ENCODE measurements around the gene PROS1.

Gene PROS1

GRCh38 chr3:94011233-94011711, 37.6 kb upstream of the PROS1 start:
- TF ChIP-seq TAF1 (IDR thresholded peaks at IDR 0.05; ENCODE audit: borderline replicate concordance, insufficient read depth, low read length) (no peak), SIN3A (IDR thresholded peaks at IDR 0.05; ENCODE audit: borderline replicate concordance, insufficient read depth, low read length) (no peak), FOXP2 (optimal IDR thresholded peaks at IDR 0.05; ENCODE audit: borderline replicate concordance, extremely low read depth, extremely low read length, insufficient read depth) (no peak)

- TF ChIP-seq FOXP2 (optimal IDR thresholded peaks at IDR 0.05; ENCODE audit: borderline replicate concordance, extremely low read depth, extremely low read length, insufficient read depth) (no peak), TAF1 (IDR thresholded peaks at IDR 0.05; ENCODE audit: borderline replicate concordance, insufficient read depth, low read length) (no peak)
Measured at GRCh38 chr3:94009608-94010007, 35.9 kb upstream of the PROS1 start.

- TF ChIP-seq POLR2AphosphoS5 (IDR thresholded peaks at IDR 0.05; ENCODE audit: low read depth, low read length) (no peak), SIN3A (IDR thresholded peaks at IDR 0.05; ENCODE audit: borderline replicate concordance, insufficient read depth, low read length) (no peak), FOXP2 (optimal IDR thresholded peaks at IDR 0.05; ENCODE audit: borderline replicate concordance, extremely low read depth, extremely low read length, insufficient read depth) (no peak), TAF1 (IDR thresholded peaks at IDR 0.05; ENCODE audit: borderline replicate concordance, insufficient read depth, low read length) (no peak), REST (IDR thresholded peaks at IDR 0.05; ENCODE audit: insufficient read depth in 1 of 2, low read depth in 2 of 2, low read length in 2 of 2) (no peak)
Measured at GRCh38 chr3:94008253-94008652, 34.6 kb upstream of the PROS1 start.

GRCh38 chr3:94004301-94004910, 30.7 kb upstream of the PROS1 start:
- TF ChIP-seq TAF1 (IDR thresholded peaks at IDR 0.05; ENCODE audit: borderline replicate concordance, insufficient read depth, low read length) (no peak), SIN3A (IDR thresholded peaks at IDR 0.05; ENCODE audit: borderline replicate concordance, insufficient read depth, low read length) (no peak), POLR2AphosphoS5 (IDR thresholded peaks at IDR 0.05; ENCODE audit: low read depth, low read length) (no peak), REST (IDR thresholded peaks at IDR 0.05; ENCODE audit: insufficient read depth in 1 of 2, low read depth in 2 of 2, low read length in 2 of 2) (no peak), FOXP2 (optimal IDR thresholded peaks at IDR 0.05; ENCODE audit: borderline replicate concordance, extremely low read depth, extremely low read length, insufficient read depth) (no peak)

- TF ChIP-seq TAF1 (IDR thresholded peaks at IDR 0.05; ENCODE audit: borderline replicate concordance, insufficient read depth, low read length) = no peak
Measured at GRCh38 chr3:94001827-94002495, 28.3 kb upstream of the PROS1 start.

- no peak for TF ChIP-seq FOXP2 (optimal IDR thresholded peaks at IDR 0.05; ENCODE audit: borderline replicate concordance, extremely low read depth, extremely low read length, insufficient read depth)
- TF ChIP-seq TAF1 (IDR thresholded peaks at IDR 0.05; ENCODE audit: borderline replicate concordance, insufficient read depth, low read length) = no peak
- no peak for TF ChIP-seq SIN3A (IDR thresholded peaks at IDR 0.05; ENCODE audit: borderline replicate concordance, insufficient read depth, low read length)
- TF ChIP-seq REST (IDR thresholded peaks at IDR 0.05; ENCODE audit: insufficient read depth in 1 of 2, low read depth in 2 of 2, low read length in 2 of 2) = no peak
- TF ChIP-seq POLR2AphosphoS5 (IDR thresholded peaks at IDR 0.05; ENCODE audit: low read depth, low read length) = no peak
Measured at GRCh38 chr3:94001191-94001590, 27.5 kb upstream of the PROS1 start.
